Small intestine (tissue), 7 donors: ENCODE measurements around the gene HS6ST3. TPM values are rescaled to one million over a fixed set of nuclear protein-coding genes. Genes with fewer than 3 reads are reported as not detected.

Source experiments
- DNase-seq, 2 donors: peaks; one replicate each; pipeline versions ENCODE4 v3.0.0 to v3.0.0-alpha.2; 2013
- FAIRE-seq: peaks from 2 replicates; lab custom pipeline; 2012; peaks lifted over from hg19 to GRCh38; lab: Jason Lieb, UNC
- H3K27ac ChIP-seq, 3 donors: one replicate each; pipeline ENCODE4 v1.5.1; 2013; ENCODE audit warnings: low read length in 2 of 3, mild to moderate bottlenecking in 2 of 3, control low read depth in 1 of 3, inconsistent platforms in 1 of 3, low read depth in 1 of 3, moderate library complexity in 1 of 3
- H3K27me3 ChIP-seq, 3 donors: one replicate each; pipeline ENCODE4 v1.6.1; 2013; ENCODE audit warnings: low read length in 3 of 3, inconsistent platforms in 1 of 3; ENCODE audit not compliant: control insufficient read depth in 3 of 3, insufficient read depth in 3 of 3
- H3K36me3 ChIP-seq, 3 donors: one replicate each; pipeline ENCODE4 v1.6.1; 2013; ENCODE audit warnings: low read length in 3 of 3, inconsistent platforms in 1 of 3, low read depth in 1 of 3, mild to moderate bottlenecking in 1 of 3, moderate library complexity in 1 of 3; ENCODE audit not compliant: control insufficient read depth in 3 of 3, insufficient read depth in 2 of 3
- H3K4me1 ChIP-seq, 3 donors: one replicate each; pipeline ENCODE4 v1.6.1; 2013; ENCODE audit warnings: low read length in 2 of 3, inconsistent platforms in 1 of 3, low read depth in 1 of 3, mild to moderate bottlenecking in 1 of 3, moderate library complexity in 1 of 3; ENCODE audit not compliant: control insufficient read depth in 3 of 3, insufficient read depth in 2 of 3
- H3K4me3 ChIP-seq, 3 donors: one replicate each; pipeline ENCODE4 v1.5.1; 2013; ENCODE audit warnings: low read length in 3 of 3, control low read depth in 1 of 3, inconsistent platforms in 1 of 3, low read depth in 1 of 3, mild to moderate bottlenecking in 1 of 3, moderate library complexity in 1 of 3
- H3K9me3 ChIP-seq, 2 donors: one replicate each; pipeline ENCODE4 v1.6.1; 2013; ENCODE audit warnings: low read depth in 1 of 2, low read length in 1 of 2; ENCODE audit not compliant: control insufficient read depth in 2 of 2, insufficient read depth in 1 of 2
- WGBS, 3 donors: extraction: QIAGEN DNeasy Blood & Tissue Kit; methylation state at CpG; one replicate each; pipeline ENCODE4 v1.1.7; 2013; 5-methylcytosine and 5-hydroxymethylcytosine counted together
- polyA plus RNA-seq, 4 donors: library from polyadenylated mRNA; stranded (reverse) in 3 of 4; unstranded in 1 of 4; fragments of 200-250 nt in 3 of 4; fragments of 120-200 nt in 1 of 4; gene quantifications; one replicate each; pipeline versions ENCODE4 v1.2.1 to v1.2.3, GENCODE V29; 2013
- donor health status: healthy with polysubstance abuse.
- donor health status: control.
- donor health status: control.
- donor health status: Bipolar disorder and iron deficiency.
- donor health status: healthy.

Gene HS6ST3
- polyA plus RNA-seq, 4 donors: under 0.01 to 0.86 (median 0.54) TPM; not detected in 1

DNA sequence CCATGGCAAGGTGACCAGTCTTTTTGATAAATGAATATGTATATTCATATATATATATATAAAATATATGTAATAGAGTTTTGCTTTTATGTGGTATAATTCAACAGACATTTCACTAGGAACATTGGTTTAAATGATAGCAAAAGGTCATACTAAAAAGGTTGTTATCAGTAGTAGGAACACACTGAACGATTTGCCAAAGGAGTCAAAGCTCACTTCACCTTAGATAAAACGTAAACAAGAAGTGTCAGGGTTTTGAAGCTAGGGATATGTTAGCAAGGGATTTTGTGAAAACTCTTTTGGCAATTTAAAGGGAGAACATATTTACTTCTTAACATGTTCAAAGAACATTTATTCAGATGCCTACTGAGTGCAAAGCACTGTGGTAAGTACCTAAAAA, 8.0 kb upstream of the HS6ST3 start:
- DNase-seq (peak; percentile 5), FAIRE-seq (no peak)
- WGBS, 3 donors: 11 to 39% (median 21%) methylated on average over 2 of the region's 2 CpGs
- H3K27ac ChIP-seq: no peak overlapping the region
- peaks cover 0 to 3% (median 0%) of the 10 kb centered on the region in 3 donors for H3K27me3 ChIP-seq
- no peak overlapping the region for H3K4me3 ChIP-seq
- no peaks in the 10 kb centered on the region for H3K9me3 ChIP-seq
- H3K4me1 ChIP-seq: no peaks in the 10 kb centered on the region
- no peaks in the 10 kb centered on the region for H3K36me3 ChIP-seq

DNA sequence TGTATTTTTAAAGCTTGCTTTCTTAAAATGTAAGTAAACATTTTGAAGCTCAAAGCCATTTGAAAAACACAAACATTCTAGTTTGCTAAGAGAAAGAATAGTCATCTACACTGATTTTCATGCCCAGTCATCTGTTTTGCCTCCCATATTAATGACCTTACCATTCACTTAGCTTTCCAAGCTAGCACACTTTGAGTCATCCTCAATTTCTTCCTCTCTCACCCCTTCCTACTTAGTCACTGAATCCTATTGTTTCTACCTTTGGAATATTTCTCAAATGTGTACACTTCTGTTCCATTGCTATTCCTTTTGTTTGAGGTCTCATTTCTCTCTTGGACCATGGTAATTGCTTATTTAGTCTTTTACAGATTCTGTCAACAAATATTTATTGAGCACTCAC, 7.3 kb upstream of the HS6ST3 start:
- Histone ChIP-seq H3K4me1 (no peaks in the 10 kb centered on the region), H3K27me3 (peaks cover 0 to 3% (median 0%) of the 10 kb centered on the region in 3 donors)

DNA sequence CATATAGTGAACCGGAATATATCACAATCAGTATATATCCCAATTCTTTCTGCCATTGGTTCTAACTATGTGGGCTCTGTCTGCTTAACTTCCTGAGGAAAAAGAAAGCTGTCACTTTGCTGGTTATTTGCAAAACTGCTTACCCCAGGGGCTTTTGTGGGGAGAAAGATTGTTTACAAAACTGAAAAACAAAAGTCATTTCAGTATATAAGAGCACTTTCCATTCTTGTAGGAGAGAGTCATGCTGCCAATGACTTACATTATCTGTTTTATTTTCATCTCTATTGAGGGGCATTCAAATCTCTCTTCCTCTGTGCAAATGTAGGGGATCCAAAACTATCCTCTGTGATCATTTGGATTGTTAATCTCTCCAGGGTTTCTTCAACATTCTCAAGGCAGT, 3.2 kb upstream of the HS6ST3 start:
- no peak for FAIRE-seq
- H3K9me3 ChIP-seq: no peaks in the 10 kb centered on the region

More for the DNA sequence above, 7.3 kb upstream of the HS6ST3 start:
- H3K36me3 ChIP-seq: no peaks in the 10 kb centered on the region
- no peak for FAIRE-seq
- H3K27ac ChIP-seq: no peak overlapping the region
- no peaks in the 10 kb centered on the region for H3K9me3 ChIP-seq
- no peak for DNase-seq
- no peak overlapping the region for H3K4me3 ChIP-seq

GRCh38 chr13:96089139-96089538, 768 bp upstream of the HS6ST3 start:
- WGBS, 3 donors: 50 to 68% (median 66%) methylated on average over 4 of the region's 4 CpGs
- Histone ChIP-seq H3K36me3 (no peaks in the 10 kb centered on the region), H3K27ac (no peak overlapping the region), H3K4me1 (no peaks in the 10 kb centered on the region), H3K27me3 (peaks cover 11 to 32% (median 22%) of the 10 kb centered on the region in 3 donors), H3K4me3 (no peak overlapping the region), H3K9me3 (no peaks in the 10 kb centered on the region)
- no peak for DNase-seq
- FAIRE-seq: no peak

More for the DNA sequence above, 3.2 kb upstream of the HS6ST3 start:
- H3K36me3 ChIP-seq: no peaks in the 10 kb centered on the region
- DNase-seq: no peak
- H3K27me3 ChIP-seq: peaks cover 11 to 22% (median 17%) of the 10 kb centered on the region in 3 donors
- no peaks in the 10 kb centered on the region for H3K4me1 ChIP-seq
- no peak overlapping the region for H3K4me3 ChIP-seq
- no peak overlapping the region for H3K27ac ChIP-seq
- WGBS, 3 donors: 92 to 97% (median 94%) methylated on average over 1 of the region's 1 CpG

DNA sequence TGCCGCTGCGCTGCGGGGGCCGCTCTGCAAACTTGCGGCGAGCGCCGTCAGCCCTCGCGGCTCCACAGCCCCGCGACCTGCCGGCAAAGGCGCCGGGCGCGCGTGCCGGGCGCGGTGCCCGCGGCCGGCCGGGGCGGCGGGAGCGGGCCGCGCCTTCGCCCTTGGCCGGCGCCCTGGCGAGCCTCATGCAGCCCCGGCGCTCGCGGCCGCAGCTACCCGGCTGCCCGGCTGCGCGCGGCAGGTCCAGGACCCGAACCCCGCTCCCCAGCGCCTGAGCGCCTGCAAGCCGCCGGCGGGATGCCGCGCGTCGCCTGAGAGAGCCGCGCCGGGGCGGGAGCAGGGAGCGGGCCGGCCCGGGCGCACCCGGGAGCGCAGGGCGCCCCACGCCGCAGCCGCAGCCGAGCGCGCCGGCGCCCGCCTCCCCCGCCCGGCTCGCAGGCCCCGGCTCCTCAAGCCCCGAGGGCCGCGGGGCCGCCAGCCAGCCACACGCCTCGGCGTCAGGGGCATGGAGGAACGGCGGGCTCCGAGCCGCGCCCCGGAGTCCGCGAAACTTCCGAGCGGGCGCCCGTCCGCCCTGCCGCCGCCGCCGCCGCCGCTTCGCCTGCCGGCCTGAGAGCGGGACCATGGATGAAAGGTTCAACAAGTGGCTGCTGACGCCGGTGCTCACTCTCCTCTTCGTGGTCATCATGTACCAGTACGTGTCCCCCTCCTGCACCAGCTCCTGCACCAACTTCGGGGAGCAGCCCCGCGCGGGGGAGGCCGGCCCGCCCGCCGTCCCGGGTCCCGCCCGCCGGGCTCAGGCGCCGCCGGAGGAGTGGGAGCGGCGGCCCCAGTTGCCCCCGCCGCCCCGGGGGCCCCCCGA, 564 bp downstream of the HS6ST3 start:
- Histone ChIP-seq H3K4me1 (no peaks in the 10 kb centered on the region), H3K27ac (no peak overlapping the region), H3K27me3 (peaks cover 11 to 37% (median 18%) of the 10 kb centered on the region in 3 donors), H3K4me3 (peak overlapping the region in 2 of 3 donors; percentile 48 to 52), H3K9me3 (no peaks in the 10 kb centered on the region), H3K36me3 (no peaks in the 10 kb centered on the region)
- 0 to 1% (median 1%) methylated on average over 29 to 133 of the region's 133 CpGs for WGBS, 3 donors
- peak in 1 of 2 donors; percentile 51 for DNase-seq
- no peak for FAIRE-seq

GRCh38 chr13:96091164-96092117, 1.5 kb downstream of the HS6ST3 start:
- H3K4me3 ChIP-seq: peak overlapping the region in 2 of 3 donors; percentile 18 to 52
- no peak for FAIRE-seq
- WGBS, 3 donors: 2 to 4% (median 3%) methylated on average over 57 of the region's 57 CpGs

GRCh38 chr13:96093296-96094006, 3.5 kb downstream of the HS6ST3 start:
- Histone ChIP-seq H3K9me3 (no peaks in the 10 kb centered on the region), H3K4me3 (no peak overlapping the region), H3K36me3 (no peaks in the 10 kb centered on the region), H3K27me3 (peaks cover 11 to 37% (median 18%) of the 10 kb centered on the region in 3 donors), H3K27ac (no peak overlapping the region), H3K4me1 (no peaks in the 10 kb centered on the region)
- DNase-seq: no peak
- FAIRE-seq: no peak

More at GRCh38 chr13:96091164-96092117, 1.5 kb downstream of the HS6ST3 start:
- no peaks in the 10 kb centered on the region for H3K36me3 ChIP-seq
- H3K9me3 ChIP-seq: no peaks in the 10 kb centered on the region
- H3K27ac ChIP-seq: no peak overlapping the region
- no peaks in the 10 kb centered on the region for H3K4me1 ChIP-seq
- peaks cover 11 to 37% (median 18%) of the 10 kb centered on the region in 3 donors for H3K27me3 ChIP-seq
- DNase-seq: peak in 1 of 2 donors; percentile 32
